GM23338 (cell line): Measurements from ENCODE around the gene ARL14. TPM values are rescaled to one million over a fixed set of nuclear protein-coding genes. Genes with fewer than 3 reads are reported as not detected.

Source experiments
- ATAC-seq: fragments of 200-7000 bp; cut with Tn5 transposase; 3 replicates; pipeline ENCODE4 v1.9.1; 2020
- DNase-seq: peaks from one replicate; pipeline ENCODE4 v3.0.0-alpha.2; 2015; ENCODE audit warnings: low spot score
- H2AFZ ChIP-seq: fragments of 200-600 bp; sonication (generic); 2 replicates; pipeline ENCODE4 v1.8.0; 2016; ENCODE audit warnings: antibody characterized with exemption, mild to moderate bottlenecking, moderate library complexity
- H3F3A ChIP-seq: fragments of 200-600 bp; sonication (generic); replicated peaks from 2 replicates; pipeline ENCODE4 v1.8.0; 2017; ENCODE audit warnings: antibody characterized with exemption, mixed run types, low read depth
- H3K27ac ChIP-seq: fragments of 200-600 bp; sonication (generic); 2 replicates; pipeline ENCODE4 v1.6.1; 2016; ENCODE audit warnings: low read depth
- H3K27me3 ChIP-seq: fragments of 200-600 bp; sonication (generic); 2 replicates; pipeline ENCODE4 v1.8.0; 2016; ENCODE audit warnings: mild to moderate bottlenecking, mixed run types, moderate library complexity; ENCODE audit not compliant: insufficient read depth
- H3K36me3 ChIP-seq: fragments of 200-600 bp; sonication (generic); 2 replicates; pipeline ENCODE4 v1.8.0; 2016; ENCODE audit warnings: mild to moderate bottlenecking; ENCODE audit not compliant: insufficient read depth
- H3K4me1 ChIP-seq: fragments of 200-600 bp; sonication (generic); 2 replicates; pipeline ENCODE4 v1.8.0; 2016; ENCODE audit warnings: mild to moderate bottlenecking, moderate library complexity; ENCODE audit not compliant: insufficient read depth
- H3K4me2 ChIP-seq: fragments of 200-600 bp; sonication (generic); 2 replicates; pipeline ENCODE4 v1.7.1; 2017; ENCODE audit warnings: mixed run types
- H3K4me3 ChIP-seq: fragments of 200-600 bp; sonication (generic); 2 replicates; pipeline ENCODE4 v1.6.1; 2016; ENCODE audit warnings: mixed run types
- H3K79me2 ChIP-seq: fragments of 200-600 bp; sonication (generic); replicated peaks from 2 replicates; pipeline ENCODE4 v1.8.0; 2017; ENCODE audit warnings: mild to moderate bottlenecking; ENCODE audit not compliant: insufficient read depth
- H3K9me2 ChIP-seq: fragments of 200-600 bp; sonication (generic); 2 replicates; pipeline ENCODE4 v1.8.0; 2017; ENCODE audit not compliant: insufficient read depth
- H4K20me1 ChIP-seq: fragments of 200-600 bp; sonication (generic); replicated peaks from 2 replicates; pipeline ENCODE4 v1.8.0; 2017; ENCODE audit warnings: mild to moderate bottlenecking; ENCODE audit not compliant: insufficient read depth
- H3K27ac Mint-ChIP-seq: 2 replicates; pipeline ENCODE4 v1.8.0; 2020; ENCODE audit warnings: inconsistent platforms, mild to moderate bottlenecking, moderate library complexity, mixed read lengths
- H3K27me3 Mint-ChIP-seq: 3 replicates; pipeline ENCODE4 v1.8.0; 2022; ENCODE audit warnings: low read depth, mild to moderate bottlenecking, moderate library complexity, mixed read lengths, inconsistent platforms; ENCODE audit not compliant: insufficient read depth, poor library complexity
- H3K36me3 Mint-ChIP-seq: 3 replicates; pipeline ENCODE4 v1.8.0; 2021; ENCODE audit warnings: low read depth, mild to moderate bottlenecking, inconsistent platforms, moderate library complexity, mixed read lengths
- H3K4me1 Mint-ChIP-seq: 3 replicates; pipeline ENCODE4 v1.8.0; 2020; ENCODE audit warnings: mild to moderate bottlenecking, inconsistent platforms, mixed read lengths
- H3K4me3 Mint-ChIP-seq: 3 replicates; pipeline ENCODE4 v1.8.0; 2021; ENCODE audit warnings: moderate library complexity, mild to moderate bottlenecking, inconsistent platforms, mixed read lengths
- H3K9me3 Mint-ChIP-seq: 3 replicates; pipeline ENCODE4 v1.8.0; 2020; ENCODE audit warnings: moderate library complexity, mild to moderate bottlenecking, inconsistent platforms, mixed read lengths
- CREB1 ChIP-seq: fragments of 250-450 bp; sonication (Bioruptor Pico); IDR thresholded peaks from 2 replicates; pipeline ENCODE4 v1.5.0; 2020; ENCODE audit warnings: low read depth, mild to moderate bottlenecking, moderate library complexity
- EZH2phosphoT487 ChIP-seq: fragments of 200-600 bp; sonication (generic); IDR thresholded peaks from one replicate; pipeline ENCODE4 v1.8.1; 2018; ENCODE audit warnings: antibody characterized with exemption; ENCODE audit not compliant: unreplicated experiment
- JUNB ChIP-seq: IDR thresholded peaks from one replicate; pipeline ENCODE4 v1.6.1; 2016; ENCODE audit warnings: antibody characterized with exemption; ENCODE audit not compliant: unreplicated experiment
- POLR2AphosphoS5 ChIP-seq: IDR thresholded peaks from 2 replicates; pipeline ENCODE4 v1.6.1; 2016; ENCODE audit warnings: antibody characterized with exemption, low read depth
- STAT1 ChIP-seq: IDR thresholded peaks from one replicate; pipeline ENCODE4 v1.6.1; 2016; ENCODE audit warnings: antibody characterized with exemption; ENCODE audit not compliant: unreplicated experiment
- polyA plus RNA-seq: library from polyadenylated mRNA; unstranded; fragments of >200 nt; fragmentation: Nextera tagmentation; extraction: Ambion mirVana; gene quantifications from 2 replicates; pipeline ENCODE4 v1.2.1, GENCODE V29; 2016
- total RNA-seq: library from RNA; depleted of rRNA; stranded (reverse); fragments of >200 nt; shearing (Covaris generic); gene quantifications from 2 replicates; pipeline ENCODE4 v1.2.3, GENCODE V29; 2014
- TF ChIP-seq, protein P1 (sequence below), 2 experiments: fragments of 200-600 bp in 1 of 2; sonication (generic) in 1 of 2; conservative IDR thresholded peaks; 2 replicates each; pipeline versions ENCODE4 v1.5.1 to v1.6.1; 2016 to 2017; ENCODE audit warnings: antibody characterized with exemption in 2 of 2, low read depth in 2 of 2, mild to moderate bottlenecking in 2 of 2, moderate library complexity in 1 of 2
- TF ChIP-seq, protein P2 (sequence below): IDR thresholded peaks from 2 replicates; pipeline ENCODE4 v1.6.1; 2016; ENCODE audit warnings: antibody characterized with exemption
- TF ChIP-seq, protein P3 (sequence below): IDR thresholded peaks from one replicate; pipeline ENCODE4 v1.6.1; 2018; ENCODE audit warnings: antibody characterized with exemption; ENCODE audit not compliant: unreplicated experiment
- TF ChIP-seq, protein P4 (sequence below): fragments of 250-450 bp; sonication (Bioruptor Pico); IDR thresholded peaks from 2 replicates; pipeline ENCODE4 v1.5.0; 2020; ENCODE audit warnings: mild to moderate bottlenecking, moderate library complexity

ARL14 gene
- total and polyA plus RNA-seq, 2 experiments from 2014 or later: not detected

DNA sequence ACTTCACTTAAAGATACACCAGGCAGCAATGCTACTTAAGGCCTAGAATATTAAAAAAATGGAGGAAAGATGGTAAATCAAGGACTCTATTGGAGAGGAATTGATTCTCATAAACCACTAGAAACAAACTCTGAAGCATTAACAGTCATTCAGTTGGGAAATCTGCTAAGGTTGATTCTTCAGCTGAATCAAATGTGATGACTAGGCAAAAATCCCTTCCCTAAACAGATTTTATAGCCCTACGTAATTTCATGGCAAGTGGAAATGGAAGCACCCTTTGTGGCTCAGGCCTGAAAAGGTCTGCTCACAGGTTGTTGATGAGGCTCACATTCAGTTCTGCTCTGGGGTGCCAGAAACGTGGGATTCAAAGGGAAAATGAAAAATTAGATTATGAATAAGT, 38.8 kb upstream of the ARL14 start (continued):
- TF ChIP-seq, protein P1, sequence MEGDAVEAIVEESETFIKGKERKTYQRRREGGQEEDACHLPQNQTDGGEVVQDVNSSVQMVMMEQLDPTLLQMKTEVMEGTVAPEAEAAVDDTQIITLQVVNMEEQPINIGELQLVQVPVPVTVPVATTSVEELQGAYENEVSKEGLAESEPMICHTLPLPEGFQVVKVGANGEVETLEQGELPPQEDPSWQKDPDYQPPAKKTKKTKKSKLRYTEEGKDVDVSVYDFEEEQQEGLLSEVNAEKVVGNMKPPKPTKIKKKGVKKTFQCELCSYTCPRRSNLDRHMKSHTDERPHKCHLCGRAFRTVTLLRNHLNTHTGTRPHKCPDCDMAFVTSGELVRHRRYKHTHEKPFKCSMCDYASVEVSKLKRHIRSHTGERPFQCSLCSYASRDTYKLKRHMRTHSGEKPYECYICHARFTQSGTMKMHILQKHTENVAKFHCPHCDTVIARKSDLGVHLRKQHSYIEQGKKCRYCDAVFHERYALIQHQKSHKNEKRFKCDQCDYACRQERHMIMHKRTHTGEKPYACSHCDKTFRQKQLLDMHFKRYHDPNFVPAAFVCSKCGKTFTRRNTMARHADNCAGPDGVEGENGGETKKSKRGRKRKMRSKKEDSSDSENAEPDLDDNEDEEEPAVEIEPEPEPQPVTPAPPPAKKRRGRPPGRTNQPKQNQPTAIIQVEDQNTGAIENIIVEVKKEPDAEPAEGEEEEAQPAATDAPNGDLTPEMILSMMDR (conservative IDR thresholded peaks at IDR 0.05; ENCODE audit: low read depth in 2 of 2): no peak

DNA sequence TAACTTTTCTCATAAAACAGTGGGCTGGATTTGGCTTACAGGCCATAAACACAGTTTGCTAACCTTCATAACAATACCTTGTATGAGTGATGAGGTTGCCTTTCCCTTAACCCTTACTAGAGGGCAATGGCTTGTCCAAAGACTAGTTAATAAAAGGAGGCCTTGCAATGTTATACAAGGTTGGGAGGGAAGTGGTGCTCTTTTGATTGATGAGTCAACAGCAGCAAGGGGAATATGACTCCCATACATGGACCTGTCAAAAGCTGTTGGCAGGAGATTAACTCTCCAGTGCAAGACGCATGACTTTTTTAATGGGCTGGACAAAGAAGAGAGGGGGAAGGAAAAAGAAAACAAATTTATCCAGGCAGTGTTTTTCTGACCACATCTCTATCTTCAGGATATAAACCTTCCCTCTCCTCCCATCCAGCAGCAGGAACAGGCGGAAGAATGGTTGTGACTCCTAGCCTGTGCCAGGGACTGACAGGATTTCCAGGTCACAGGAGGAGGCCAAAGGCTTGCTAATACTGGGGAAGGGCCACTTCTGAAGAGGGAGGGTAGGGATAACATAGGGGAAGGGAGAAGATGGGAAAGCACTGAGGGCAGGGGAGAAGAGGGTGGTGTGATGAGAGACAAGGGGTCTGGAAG, 35.2 kb upstream of the ARL14 start:
- H3K4me2 ChIP-seq: no peak overlapping the region
- TF ChIP-seq, protein P2, sequence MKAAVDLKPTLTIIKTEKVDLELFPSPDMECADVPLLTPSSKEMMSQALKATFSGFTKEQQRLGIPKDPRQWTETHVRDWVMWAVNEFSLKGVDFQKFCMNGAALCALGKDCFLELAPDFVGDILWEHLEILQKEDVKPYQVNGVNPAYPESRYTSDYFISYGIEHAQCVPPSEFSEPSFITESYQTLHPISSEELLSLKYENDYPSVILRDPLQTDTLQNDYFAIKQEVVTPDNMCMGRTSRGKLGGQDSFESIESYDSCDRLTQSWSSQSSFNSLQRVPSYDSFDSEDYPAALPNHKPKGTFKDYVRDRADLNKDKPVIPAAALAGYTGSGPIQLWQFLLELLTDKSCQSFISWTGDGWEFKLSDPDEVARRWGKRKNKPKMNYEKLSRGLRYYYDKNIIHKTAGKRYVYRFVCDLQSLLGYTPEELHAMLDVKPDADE: no peak
- TF ChIP-seq CREB1 (CRISPR knock-in tag) (no peak), POLR2AphosphoS5 (no peak), STAT1 (no peak), EZH2phosphoT487 (no peak), JUNB (no peak)
- TF ChIP-seq, protein P3, sequence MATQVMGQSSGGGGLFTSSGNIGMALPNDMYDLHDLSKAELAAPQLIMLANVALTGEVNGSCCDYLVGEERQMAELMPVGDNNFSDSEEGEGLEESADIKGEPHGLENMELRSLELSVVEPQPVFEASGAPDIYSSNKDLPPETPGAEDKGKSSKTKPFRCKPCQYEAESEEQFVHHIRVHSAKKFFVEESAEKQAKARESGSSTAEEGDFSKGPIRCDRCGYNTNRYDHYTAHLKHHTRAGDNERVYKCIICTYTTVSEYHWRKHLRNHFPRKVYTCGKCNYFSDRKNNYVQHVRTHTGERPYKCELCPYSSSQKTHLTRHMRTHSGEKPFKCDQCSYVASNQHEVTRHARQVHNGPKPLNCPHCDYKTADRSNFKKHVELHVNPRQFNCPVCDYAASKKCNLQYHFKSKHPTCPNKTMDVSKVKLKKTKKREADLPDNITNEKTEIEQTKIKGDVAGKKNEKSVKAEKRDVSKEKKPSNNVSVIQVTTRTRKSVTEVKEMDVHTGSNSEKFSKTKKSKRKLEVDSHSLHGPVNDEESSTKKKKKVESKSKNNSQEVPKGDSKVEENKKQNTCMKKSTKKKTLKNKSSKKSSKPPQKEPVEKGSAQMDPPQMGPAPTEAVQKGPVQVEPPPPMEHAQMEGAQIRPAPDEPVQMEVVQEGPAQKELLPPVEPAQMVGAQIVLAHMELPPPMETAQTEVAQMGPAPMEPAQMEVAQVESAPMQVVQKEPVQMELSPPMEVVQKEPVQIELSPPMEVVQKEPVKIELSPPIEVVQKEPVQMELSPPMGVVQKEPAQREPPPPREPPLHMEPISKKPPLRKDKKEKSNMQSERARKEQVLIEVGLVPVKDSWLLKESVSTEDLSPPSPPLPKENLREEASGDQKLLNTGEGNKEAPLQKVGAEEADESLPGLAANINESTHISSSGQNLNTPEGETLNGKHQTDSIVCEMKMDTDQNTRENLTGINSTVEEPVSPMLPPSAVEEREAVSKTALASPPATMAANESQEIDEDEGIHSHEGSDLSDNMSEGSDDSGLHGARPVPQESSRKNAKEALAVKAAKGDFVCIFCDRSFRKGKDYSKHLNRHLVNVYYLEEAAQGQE: no peak
- TF ChIP-seq, protein P1 (conservative IDR thresholded peaks at IDR 0.05; ENCODE audit: low read depth in 2 of 2): no peak
- TF ChIP-seq, protein P4, sequence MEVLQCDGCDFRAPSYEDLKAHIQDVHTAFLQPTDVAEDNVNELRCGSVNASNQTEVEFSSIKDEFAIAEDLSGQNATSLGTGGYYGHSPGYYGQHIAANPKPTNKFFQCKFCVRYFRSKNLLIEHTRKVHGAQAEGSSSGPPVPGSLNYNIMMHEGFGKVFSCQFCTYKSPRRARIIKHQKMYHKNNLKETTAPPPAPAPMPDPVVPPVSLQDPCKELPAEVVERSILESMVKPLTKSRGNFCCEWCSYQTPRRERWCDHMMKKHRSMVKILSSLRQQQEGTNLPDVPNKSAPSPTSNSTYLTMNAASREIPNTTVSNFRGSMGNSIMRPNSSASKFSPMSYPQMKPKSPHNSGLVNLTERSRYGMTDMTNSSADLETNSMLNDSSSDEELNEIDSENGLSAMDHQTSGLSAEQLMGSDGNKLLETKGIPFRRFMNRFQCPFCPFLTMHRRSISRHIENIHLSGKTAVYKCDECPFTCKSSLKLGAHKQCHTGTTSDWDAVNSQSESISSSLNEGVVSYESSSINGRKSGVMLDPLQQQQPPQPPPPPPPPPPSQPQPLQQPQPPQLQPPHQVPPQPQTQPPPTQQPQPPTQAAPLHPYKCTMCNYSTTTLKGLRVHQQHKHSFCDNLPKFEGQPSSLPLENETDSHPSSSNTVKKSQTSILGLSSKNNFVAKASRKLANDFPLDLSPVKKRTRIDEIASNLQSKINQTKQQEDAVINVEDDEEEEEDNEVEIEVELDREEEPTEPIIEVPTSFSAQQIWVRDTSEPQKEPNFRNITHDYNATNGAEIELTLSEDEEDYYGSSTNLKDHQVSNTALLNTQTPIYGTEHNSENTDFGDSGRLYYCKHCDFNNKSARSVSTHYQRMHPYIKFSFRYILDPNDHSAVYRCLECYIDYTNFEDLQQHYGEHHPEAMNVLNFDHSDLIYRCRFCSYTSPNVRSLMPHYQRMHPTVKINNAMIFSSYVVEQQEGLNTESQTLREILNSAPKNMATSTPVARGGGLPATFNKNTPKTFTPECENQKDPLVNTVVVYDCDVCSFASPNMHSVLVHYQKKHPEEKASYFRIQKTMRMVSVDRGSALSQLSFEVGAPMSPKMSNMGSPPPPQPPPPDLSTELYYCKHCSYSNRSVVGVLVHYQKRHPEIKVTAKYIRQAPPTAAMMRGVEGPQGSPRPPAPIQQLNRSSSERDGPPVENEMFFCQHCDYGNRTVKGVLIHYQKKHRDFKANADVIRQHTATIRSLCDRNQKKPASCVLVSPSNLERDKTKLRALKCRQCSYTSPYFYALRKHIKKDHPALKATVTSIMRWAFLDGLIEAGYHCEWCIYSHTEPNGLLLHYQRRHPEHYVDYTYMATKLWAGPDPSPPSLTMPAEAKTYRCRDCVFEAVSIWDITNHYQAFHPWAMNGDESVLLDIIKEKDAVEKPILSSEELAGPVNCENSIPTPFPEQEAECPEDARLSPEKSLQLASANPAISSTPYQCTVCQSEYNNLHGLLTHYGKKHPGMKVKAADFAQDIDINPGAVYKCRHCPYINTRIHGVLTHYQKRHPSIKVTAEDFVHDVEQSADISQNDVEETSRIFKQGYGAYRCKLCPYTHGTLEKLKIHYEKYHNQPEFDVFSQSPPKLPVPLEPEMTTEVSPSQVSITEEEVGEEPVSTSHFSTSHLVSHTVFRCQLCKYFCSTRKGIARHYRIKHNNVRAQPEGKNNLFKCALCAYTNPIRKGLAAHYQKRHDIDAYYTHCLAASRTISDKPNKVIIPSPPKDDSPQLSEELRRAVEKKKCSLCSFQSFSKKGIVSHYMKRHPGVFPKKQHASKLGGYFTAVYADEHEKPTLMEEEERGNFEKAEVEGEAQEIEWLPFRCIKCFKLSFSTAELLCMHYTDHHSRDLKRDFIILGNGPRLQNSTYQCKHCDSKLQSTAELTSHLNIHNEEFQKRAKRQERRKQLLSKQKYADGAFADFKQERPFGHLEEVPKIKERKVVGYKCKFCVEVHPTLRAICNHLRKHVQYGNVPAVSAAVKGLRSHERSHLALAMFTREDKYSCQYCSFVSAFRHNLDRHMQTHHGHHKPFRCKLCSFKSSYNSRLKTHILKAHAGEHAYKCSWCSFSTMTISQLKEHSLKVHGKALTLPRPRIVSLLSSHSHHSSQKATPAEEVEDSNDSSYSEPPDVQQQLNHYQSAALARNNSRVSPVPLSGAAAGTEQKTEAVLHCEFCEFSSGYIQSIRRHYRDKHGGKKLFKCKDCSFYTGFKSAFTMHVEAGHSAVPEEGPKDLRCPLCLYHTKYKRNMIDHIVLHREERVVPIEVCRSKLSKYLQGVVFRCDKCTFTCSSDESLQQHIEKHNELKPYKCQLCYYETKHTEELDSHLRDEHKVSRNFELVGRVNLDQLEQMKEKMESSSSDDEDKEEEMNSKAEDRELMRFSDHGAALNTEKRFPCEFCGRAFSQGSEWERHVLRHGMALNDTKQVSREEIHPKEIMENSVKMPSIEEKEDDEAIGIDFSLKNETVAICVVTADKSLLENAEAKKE (CRISPR knock-in tag): no peak

More for the DNA sequence above, 35.2 kb upstream of the ARL14 start:
- Histone ChIP-seq H2AFZ (peak overlapping the region; percentile 47; the same call in 1 of the 2 replicates), H3K4me1 (no peaks in the 10 kb centered on the region), H3F3A (no peaks in the 10 kb centered on the region), H3K36me3 (no peaks in the 10 kb centered on the region), H4K20me1 (no peaks in the 10 kb centered on the region), H3K9me2 (no peaks in the 10 kb centered on the region; the same call in 1 of the 2 replicates), H3K79me2 (no peaks in the 10 kb centered on the region), H3K27ac (no peak overlapping the region), H3K27me3 (no peaks in the 10 kb centered on the region), H3K4me3 (no peak overlapping the region)
- no peak overlapping the region for H3K4me3 Mint-ChIP-seq
- ATAC-seq: peak; percentile 79
- H3K27ac Mint-ChIP-seq: no peak overlapping the region
- no peak for DNase-seq
- H3K4me1 Mint-ChIP-seq: peaks cover 9% of the 10 kb centered on the region
- H3K27me3 Mint-ChIP-seq: no peaks in the 10 kb centered on the region
- no peaks in the 10 kb centered on the region for H3K9me3 Mint-ChIP-seq
- H3K36me3 Mint-ChIP-seq: no peaks in the 10 kb centered on the region
